GM19468 (cell line): ENCODE results near the gene TTLL4.

Source experiments
- ATAC-seq: cut with Tn5 transposase; IDR thresholded peaks from one replicate; pipeline ENCODE4 v1.9.1; 2021; ENCODE audit warnings: mild to moderate bottlenecking, moderate library complexity, moderate number of reproducible peaks; ENCODE audit not compliant: unreplicated experiment; ENCODE audit errors: extremely low read depth

TTLL4 gene

DNA sequence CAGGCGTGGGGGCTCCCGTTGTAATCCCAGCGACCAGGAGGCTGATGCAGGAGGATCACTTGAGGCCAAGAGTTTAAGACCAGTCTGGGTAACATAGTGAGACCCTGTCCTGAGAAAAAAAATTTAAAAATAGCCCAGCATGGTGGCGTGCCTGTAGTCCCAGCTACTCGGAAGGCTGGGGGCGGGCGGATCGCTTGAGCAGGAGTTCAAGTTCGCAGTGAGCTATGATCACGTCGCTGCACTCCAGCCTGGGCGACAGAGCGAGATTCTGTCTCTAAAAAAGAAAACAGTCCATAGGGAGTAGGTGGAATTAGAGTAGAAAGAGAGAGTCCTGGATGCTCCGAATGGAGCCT lies 325 bp upstream of the TTLL4 start:
- ATAC-seq: no peak

DNA sequence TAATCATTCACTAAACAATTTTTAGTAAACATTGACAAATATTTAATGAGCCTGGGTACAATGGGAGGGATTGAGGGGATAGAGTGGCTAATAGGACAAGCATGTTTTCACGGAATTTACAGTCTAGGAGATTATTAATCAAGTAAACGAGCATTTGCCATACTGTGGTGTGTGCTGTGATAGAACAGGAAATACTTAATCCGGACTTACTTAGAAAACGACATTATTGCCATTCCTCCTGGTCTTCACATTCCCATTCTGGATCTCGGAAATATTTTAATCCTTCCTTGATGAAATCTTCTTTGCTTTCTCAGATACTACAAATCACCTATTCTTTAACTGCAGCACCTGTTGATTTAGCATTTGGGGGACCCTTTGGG lies 905 bp downstream of the TTLL4 start:
- ATAC-seq: no peak

DNA sequence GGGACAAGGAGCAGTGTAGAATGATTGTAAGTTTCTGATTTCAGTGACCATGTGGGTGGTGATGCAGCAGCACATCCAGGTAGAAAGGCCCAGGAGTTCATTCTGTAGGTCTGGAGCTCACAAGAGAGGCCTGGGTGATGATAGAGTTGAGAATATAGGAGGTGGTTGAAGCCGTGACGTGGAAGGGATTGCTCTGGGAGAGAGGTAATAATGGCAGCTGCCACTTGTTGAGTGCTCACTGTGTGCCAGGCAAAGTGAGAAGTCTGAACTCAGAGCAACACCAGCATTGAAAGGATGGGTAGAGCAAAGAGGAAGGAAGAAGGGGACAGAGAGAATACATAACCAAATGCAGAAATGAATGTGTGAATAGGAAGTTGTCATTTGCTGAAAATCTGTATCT lies 3.3 kb downstream of the TTLL4 start:
- ATAC-seq: no peak

DNA sequence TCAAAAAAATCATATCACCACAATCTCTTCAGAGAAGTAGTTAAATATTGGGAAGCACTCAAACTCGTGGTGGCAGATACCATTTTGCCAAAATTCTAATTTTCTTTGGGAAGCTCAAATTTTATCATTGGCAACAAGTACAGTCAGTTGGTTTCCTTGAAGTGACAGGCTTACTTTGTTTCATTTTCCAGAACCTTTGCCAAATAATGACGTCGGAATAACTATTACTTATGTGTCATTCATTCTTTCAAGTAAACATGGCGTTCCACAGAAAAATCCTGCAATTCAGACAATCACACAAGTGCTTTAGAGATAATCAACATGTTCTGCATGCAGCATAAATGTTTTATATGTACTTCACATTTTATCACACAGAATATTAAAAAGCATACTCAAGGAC lies 5.4 kb downstream of the TTLL4 start:
- ATAC-seq: no peak

DNA sequence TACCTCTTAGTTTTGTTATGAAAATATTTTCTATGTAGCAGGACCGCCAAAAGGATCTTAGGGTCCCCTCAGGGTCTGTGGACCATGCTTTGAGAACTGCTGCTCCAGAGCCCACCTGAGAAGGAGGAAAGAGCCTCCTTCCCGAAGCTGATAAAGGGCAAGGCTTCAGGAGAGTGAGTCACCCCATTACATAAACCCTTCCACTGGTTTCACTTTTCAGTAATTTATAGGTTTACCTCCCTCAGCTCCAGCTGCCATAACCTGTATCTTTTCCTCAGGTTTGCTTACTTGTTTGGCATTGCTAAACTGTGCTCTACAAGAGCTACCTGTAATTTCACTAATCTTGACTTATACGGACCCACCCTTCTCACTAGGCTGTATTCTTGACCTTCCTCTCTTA lies 6.6 kb downstream of the TTLL4 start:
- ATAC-seq: no peak

DNA sequence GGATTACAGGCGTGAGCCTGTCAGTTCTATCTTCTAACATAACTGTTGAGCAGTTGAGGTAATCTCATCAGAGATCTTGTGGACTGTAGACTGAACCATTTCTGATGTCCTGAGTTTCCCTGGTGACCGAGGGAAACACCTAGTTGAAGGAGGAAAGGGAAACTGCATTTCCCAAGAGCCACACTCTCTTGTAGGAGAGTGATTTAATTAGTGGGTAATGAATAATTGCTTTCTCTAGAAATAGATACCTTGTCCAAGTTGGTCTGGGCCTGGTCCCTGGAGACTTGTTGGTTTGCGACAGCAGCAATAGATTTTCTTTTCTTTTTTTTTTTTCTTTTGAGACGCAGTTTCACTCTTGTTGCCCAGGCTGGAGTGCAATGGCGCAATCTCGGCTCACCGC lies 7.4 kb downstream of the TTLL4 start:
- no peak for ATAC-seq

DNA sequence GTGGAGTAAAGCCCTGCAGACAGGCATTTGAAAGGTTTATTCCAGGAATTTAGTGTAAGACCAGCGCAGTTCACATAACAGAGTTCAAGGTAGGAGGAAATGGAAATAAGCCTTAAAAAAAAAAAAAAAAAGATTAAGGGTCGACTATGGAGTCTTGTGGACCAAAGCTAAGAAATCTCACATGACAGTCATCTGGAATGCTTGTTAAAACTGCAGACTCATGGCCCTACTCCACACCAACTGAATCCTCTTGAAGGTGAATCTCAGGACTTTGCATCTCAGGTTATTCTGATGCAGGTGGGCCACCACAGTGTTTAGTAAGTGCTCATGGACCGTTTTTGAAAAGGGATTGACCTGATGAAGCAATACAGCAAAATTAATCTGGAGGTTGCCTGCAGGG lies 8.8 kb downstream of the TTLL4 start:
- ATAC-seq: no peak

DNA sequence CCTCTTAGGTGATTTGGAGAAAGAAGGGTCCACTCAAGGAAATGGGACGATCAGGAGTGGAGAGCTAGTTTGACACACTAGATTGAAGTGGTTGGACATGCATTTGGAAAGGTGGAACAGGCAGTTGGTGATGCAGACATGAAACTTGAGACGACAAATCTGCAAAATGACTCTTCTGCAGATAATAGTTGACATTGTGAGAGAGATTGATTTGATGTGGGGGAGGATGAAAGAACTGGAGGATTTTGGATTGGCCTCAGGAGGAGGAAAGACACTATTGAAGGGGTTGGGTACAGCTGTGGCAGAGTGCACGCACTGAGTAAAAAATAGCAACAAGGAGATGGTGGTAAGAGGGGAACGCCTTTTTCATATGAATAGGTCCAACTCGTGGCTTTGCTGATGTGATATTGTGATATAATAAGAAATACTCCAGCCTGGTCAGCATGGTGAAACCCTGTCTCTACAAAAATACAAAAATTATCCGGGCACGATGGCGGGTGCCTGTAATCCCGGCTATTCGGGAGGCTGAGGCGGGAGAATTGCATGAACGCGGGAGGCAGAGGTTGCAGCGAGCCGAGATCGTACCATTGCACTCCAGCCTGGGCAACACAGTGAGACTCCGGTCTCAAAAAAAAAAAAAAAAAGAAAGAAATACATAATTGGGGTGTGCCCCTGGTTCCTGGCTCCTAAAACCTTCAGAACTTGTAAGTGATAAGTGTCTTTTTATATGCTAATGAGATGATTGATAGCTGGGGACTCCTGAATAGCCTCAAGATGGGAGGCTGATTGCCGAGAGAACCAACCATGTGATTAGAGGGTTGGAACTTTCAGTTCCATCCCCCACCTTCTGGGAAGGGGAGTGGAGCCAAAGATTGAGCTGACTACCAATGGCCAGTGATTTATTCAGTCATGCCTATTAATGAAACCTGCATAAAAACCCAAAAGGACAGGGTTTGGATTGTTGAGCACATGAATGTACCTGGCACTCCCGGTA lies 9.7 kb downstream of the TTLL4 start:
- ATAC-seq: no peak

DNA sequence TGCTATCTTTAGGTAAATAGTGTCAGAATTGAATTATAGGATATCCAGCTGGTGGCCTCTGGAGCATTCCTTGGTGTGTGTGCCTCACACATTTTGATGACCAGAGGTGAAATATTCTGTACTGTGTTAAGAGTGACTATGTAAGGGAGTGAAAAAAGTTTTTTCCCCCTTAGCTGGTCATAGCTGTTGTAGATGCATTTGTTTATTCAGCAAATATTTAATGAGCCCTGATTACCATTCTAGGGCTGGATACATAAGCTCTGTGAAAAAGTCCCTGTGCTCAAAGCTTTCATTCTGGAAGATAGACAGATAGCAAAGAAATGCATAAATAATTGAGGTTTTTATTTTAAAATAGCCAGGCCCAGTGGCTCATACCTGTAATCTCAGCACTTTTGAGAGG lies 10.9 kb downstream of the TTLL4 start:
- ATAC-seq: no peak

DNA sequence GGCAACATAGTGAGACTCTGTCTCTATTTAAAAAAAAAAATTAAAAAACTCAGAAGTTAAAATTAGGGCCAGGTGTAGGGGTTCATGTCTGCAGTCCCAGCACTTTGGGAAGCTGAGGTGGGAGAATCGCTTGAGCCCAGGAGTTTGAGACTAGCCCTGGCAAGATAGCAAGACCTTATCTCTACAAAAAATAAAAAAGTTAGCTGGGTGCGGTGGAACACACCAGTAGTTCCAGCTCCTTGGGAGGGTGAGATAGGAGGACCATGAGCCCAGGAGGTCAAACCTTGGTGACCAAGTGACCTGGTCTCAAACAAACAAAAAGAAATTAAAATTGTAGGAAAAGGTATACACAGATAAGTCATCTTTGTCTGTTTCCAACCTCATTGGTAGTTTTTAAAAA lies 11.3 kb downstream of the TTLL4 start:
- no peak for ATAC-seq

DNA sequence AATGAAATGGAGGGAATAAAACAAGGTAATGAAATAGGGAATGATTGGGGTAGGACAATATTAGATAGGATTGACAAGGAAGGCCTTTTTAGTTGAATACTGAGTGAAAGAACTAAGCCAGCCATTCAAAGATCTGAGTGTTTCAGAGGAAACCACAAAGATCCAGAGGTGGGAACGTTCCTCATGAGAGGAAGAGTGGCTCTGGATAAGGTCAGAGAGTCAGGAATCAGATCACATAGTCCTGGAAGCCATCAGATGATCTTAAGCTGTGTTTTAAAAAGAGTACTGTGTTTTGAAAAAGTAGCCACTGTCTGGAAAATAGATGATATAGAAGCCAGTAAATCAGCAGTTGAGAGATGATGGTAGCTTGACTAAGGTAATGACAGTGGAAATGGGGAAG lies 11.8 kb downstream of the TTLL4 start:
- ATAC-seq: no peak

DNA sequence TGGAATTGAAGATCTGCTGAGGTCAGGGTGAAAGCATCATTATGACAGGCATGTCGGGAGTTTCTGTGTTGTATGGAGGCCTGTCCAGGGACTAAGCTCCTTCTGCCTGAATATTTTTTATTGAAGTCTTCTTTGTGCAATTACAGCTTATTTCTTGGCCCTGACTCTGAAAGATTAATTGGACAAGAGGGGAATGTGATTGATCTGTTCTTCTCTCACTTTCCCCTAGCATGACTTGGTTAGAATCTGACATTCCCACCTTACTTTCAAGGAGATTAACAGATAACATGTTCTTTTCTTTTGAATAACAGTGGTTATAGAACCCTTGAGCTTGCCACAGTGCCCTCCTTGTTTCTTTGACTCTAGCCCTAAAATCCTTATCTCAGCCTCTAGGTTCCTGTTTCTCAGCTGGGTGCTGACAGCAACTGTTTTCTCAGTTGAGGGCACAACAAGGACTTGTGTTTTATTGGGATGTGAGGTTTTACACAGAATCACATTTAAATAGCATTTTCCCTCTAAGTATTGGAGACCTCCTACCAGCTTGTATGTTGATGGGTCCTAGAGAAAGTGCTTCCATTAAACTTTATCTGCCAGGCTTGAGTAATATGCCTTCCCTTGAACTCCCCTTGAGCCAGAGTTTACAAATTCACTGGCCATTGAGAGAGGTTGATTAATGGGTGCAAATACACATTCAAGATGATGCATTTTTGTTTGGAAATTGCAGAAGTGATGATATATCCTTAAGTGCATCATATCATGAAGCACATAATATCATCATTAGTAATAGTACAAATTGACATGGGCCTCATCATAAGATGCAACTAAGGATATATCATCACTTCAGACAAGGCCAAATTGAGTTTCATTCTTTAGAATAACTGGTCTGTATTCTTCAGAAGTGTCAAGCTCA lies 12.5 kb downstream of the TTLL4 start:
- ATAC-seq: no peak

DNA sequence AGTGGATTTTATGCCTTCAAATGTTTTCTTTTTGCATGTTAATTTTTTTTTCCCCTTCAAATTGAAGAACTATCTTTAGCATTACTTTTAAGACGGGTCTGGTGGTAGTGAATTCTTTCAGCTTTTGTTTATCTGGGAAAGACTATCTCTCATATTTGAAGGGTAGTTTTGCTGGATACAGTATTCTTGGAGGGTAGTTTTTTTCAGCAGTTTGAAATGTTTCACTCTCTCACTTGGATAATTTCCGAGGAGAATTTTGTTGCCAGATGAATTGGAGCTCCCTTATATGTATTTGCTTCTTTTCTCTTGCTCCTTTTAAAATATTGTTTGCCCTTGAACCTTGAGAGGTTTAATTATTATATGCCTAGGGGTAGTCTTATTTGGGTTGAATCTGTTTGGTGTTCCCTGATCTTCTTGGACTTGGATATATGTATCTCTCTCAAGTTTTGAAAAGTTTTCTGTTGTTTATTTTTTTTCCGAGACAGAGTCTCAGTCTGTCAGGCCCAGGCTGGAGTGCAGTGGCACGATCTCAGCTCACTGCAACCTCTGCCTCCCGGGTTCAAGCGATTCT lies 15.5 kb downstream of the TTLL4 start:
- no peak for ATAC-seq

DNA sequence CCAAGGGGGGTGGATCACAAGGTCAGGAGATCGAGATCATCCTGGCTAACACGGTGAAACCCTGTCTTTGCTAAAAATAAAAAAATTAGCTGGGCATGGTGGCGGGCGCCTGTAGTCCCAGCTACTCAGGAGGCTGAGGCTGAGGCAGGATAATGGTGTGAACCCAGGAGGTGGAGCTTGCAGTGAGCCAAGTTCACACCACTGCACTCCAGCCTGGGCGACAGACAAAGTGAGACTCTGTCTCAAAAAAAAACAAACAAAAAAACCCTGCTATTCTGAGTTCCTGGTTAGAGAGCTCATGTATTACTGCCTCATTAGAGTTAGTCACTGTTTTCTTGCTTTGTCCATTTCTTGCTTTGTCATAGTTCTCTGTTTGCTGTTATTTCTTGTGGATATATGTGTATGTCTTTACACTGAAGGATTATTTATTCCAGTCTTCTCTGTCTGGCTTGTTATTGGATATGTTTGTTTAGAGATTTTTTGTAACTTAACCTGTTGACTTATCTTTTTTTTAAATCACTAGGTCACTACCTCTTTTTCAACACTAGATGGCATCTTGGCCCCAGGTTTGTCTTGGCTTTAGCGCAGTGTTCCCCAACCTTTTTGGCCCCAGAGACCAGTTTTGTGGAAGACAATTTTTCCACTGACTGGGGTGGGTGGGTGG lies 17.0 kb downstream of the TTLL4 start:
- no peak for ATAC-seq

DNA sequence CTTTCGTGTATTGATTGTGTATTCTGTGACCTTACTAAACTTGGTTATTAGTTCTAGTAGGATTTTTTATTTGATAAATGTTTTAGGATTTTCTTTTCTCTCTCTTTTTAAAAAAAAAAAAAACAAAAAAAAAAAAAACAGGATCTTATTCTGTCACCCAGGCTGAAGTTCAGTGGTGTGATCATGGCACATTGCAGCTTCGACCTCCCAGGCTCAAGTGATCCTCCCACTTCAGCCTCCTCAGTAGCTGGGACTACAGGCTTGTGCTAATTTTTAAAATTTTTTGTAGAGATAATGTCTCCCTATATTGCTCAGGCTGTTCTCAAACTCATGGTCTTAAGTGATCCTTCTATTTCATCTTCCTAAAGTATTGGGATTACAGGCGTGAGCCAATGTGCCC lies 19.0 kb downstream of the TTLL4 start:
- ATAC-seq: no peak

DNA sequence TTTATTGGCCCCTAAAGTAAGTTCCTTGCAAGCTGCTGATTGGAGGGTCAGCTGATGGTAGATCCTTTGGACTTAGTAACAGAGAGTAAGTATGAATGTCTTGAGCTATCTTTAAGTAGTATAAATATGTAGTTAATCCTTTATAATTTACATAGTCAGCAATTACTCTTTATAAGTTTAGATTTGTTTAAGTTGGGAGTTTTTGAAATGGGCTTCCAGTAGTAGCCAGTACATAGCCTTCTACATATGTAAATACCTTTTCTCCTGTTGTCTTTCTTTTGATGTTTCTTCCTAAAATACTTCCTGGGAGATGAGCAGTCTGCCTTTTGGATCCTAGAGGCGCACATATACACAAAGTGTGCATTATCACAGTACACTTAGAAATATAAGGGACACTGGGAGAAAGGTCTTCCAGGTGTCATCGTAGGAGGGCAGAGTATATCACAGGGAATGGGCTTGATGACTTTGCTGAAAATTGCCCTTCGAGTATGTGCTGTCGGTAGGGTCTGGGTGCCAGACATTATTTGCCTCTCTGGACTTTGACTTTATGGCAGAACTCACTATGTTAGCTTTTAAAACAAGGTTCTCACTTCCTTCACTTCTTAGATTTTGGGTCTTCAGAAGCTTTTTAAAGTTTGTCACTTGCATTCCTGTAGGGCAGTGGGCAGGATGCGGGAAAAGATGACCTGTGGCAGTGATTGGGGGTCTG lies 21.6 kb downstream of the TTLL4 start:
- no peak for ATAC-seq

DNA sequence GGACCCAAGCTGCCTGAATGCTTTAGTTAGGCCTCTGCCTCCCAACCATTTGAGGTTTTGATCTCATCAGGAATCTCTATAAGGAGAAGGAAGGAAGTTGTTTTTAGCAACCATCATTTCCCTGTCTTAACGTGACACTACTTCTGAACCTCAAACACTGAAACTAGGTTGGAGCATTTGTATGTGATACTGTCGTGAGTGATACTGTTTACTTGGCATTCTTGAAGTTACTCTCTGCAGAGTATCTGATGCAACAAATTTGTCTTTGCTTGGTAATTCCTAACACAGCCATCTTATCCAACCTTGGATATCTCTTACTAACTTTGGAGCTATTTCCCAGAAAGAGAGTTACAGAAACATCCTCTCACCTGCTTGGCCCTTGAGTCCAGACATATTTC lies 22.1 kb downstream of the TTLL4 start:
- ATAC-seq: no peak

DNA sequence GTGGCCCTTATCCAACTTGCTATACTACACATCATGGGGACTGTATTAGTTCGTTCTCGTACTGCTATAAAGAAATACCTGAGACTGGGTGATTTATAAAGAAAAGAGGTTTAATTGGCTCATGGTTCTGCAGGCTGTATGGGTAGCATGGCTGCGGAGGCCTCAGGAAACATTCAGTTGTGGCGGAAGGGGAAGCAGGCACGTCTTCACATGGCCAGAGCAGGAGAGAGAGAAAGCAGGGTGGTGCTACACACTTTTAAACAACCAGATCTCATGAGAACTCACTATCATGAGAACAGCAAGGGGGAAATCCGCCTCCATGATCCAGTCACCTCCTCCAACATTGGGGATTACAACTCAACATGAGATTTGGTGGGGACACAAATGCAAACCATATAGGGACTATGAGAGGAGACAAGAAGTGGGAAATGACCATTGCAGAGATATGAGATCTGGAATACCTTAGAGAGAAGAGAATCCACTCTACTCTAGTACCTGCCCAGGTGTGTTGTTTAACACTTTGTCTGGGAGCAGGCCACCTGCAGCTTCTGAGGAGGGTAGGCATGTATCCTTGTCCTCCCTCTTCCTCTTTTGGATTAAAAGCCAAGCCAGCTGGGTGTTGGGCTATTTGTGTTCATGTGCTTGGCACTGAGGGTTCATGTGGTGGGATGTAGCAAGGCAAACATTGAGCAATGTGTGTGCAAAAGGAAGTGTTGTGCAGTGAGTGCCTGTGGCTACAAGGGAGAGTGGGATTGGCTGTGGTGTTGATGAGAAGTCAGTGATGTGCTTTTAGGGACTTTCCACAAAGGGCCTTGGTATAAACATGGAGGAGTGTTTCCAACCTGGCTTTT lies 22.8 kb downstream of the TTLL4 start:
- ATAC-seq: no peak
